GM23338 (cell line): ENCODE results near the gene OTOGL.

Experiments used
- CREB1 ChIP-seq: fragments of 250-450 bp; sonication (Bioruptor Pico); IDR thresholded peaks from 2 replicates; pipeline ENCODE4 v1.5.0; 2020; ENCODE audit warnings: low read depth, mild to moderate bottlenecking, moderate library complexity
- CTCF ChIP-seq, 2 experiments: fragments of 200-600 bp in 1 of 2; sonication (generic) in 1 of 2; conservative IDR thresholded peaks; 2 replicates each; pipeline versions ENCODE4 v1.5.1 to v1.6.1; 2016 to 2017; ENCODE audit warnings: antibody characterized with exemption in 2 of 2, low read depth in 2 of 2, mild to moderate bottlenecking in 2 of 2, moderate library complexity in 1 of 2
- ETS1 ChIP-seq: IDR thresholded peaks from 2 replicates; pipeline ENCODE4 v1.6.1; 2016; ENCODE audit warnings: antibody characterized with exemption
- EZH2 ChIP-seq: fragments of 200-600 bp; sonication (generic); IDR thresholded peaks from one replicate; pipeline ENCODE4 v1.8.0; 2017; ENCODE audit warnings: antibody characterized with exemption, mild to moderate bottlenecking, low read depth; ENCODE audit not compliant: unreplicated experiment
- EZH2phosphoT487 ChIP-seq: fragments of 200-600 bp; sonication (generic); IDR thresholded peaks from one replicate; pipeline ENCODE4 v1.8.1; 2018; ENCODE audit warnings: antibody characterized with exemption; ENCODE audit not compliant: unreplicated experiment
- JUNB ChIP-seq: IDR thresholded peaks from one replicate; pipeline ENCODE4 v1.6.1; 2016; ENCODE audit warnings: antibody characterized with exemption; ENCODE audit not compliant: unreplicated experiment
- POLR2AphosphoS5 ChIP-seq: IDR thresholded peaks from 2 replicates; pipeline ENCODE4 v1.6.1; 2016; ENCODE audit warnings: antibody characterized with exemption, low read depth
- REST ChIP-seq: IDR thresholded peaks from one replicate; pipeline ENCODE4 v1.6.1; 2018; ENCODE audit warnings: antibody characterized with exemption; ENCODE audit not compliant: unreplicated experiment
- ZNF331 ChIP-seq: fragments of 250-450 bp; sonication (Bioruptor Pico); IDR thresholded peaks from 2 replicates; pipeline ENCODE4 v1.5.0; 2020; ENCODE audit warnings: low read depth, mild to moderate bottlenecking, moderate library complexity

GRCh38 chr12:80321653-80322052 lies 222.3 kb downstream of the OTOGL start:
- no peak for TF ChIP-seq CTCF (conservative IDR thresholded peaks at IDR 0.05; ENCODE audit: low read depth in 2 of 2)
- no peak for TF ChIP-seq EZH2
- no peak for TF ChIP-seq CREB1 (CRISPR knock-in tag)
- no peak for TF ChIP-seq REST
- TF ChIP-seq EZH2phosphoT487 = no peak
- no peak for TF ChIP-seq JUNB
- no peak for TF ChIP-seq ETS1
- no peak for TF ChIP-seq ZNF331 (CRISPR knock-in tag)
- no peak for TF ChIP-seq POLR2AphosphoS5
